WTC11 (cell line): ENCODE data around the gene GFY. TPM values are rescaled to one million over a fixed set of nuclear protein-coding genes. Genes with fewer than 3 reads are reported as not detected.

ENCODE experiments used
- ATAC-seq: fragments of 200-7000 bp; cut with Tn5 transposase; 2 replicates; pipeline ENCODE4 v1.10.0; 2021; ENCODE audit warnings: mild to moderate bottlenecking, moderate library complexity
- CTCF ChIA-PET: fragments of 300-600 bp; sonication (Branson Sonifier 250); formaldehyde crosslinking; loops from one replicate; lab custom pipeline; 2021; ENCODE audit warnings: antibody characterized with exemption; lab: Charles Lee
- POLR2A ChIA-PET: fragments of 350-600 bp; sonication (Branson Sonifier 250); formaldehyde crosslinking; loops from one replicate; lab custom pipeline; 2021; ENCODE audit warnings: antibody characterized with exemption; lab: Charles Lee
- DNase-seq: peaks from one replicate; pipeline ENCODE4 v3.0.0; 2021; ENCODE audit warnings: low spot score
- H3K27ac Mint-ChIP-seq: 2 replicates; pipeline ENCODE4 v1.8.0; 2021; ENCODE audit warnings: mixed read lengths
- H3K27me3 Mint-ChIP-seq: 2 replicates; pipeline ENCODE4 v1.8.0; 2021; ENCODE audit warnings: low read depth, mild to moderate bottlenecking, moderate library complexity, mixed read lengths
- H3K36me3 Mint-ChIP-seq: 2 replicates; pipeline ENCODE4 v1.8.0; 2021; ENCODE audit warnings: mixed read lengths
- H3K4me1 Mint-ChIP-seq: 2 replicates; pipeline ENCODE4 v1.8.0; 2022; ENCODE audit warnings: mixed read lengths
- H3K4me3 Mint-ChIP-seq: 2 replicates; pipeline ENCODE4 v1.8.0; 2021; ENCODE audit warnings: mild to moderate bottlenecking, moderate library complexity, mixed read lengths
- H3K9me3 Mint-ChIP-seq: 2 replicates; pipeline ENCODE4 v1.8.0; 2021; ENCODE audit warnings: mixed read lengths
- GTF2I ChIP-seq: fragments of 250-450 bp; sonication (Bioruptor Pico); conservative IDR thresholded peaks from 2 replicates; pipeline ENCODE4 v1.4.0; 2021; ENCODE audit warnings: mild to moderate bottlenecking
- MXD4 ChIP-seq: fragments of 250-450 bp; sonication (Bioruptor Pico); IDR thresholded peaks from 2 replicates; pipeline ENCODE4 v1.8.0; 2021; ENCODE audit warnings: mild to moderate bottlenecking, moderate library complexity, borderline replicate concordance
- NFATC4 ChIP-seq: fragments of 250-450 bp; sonication (Bioruptor Pico); IDR thresholded peaks from 2 replicates; pipeline ENCODE4 v1.9.0; 2021; ENCODE audit warnings: mild to moderate bottlenecking
- NFE2L1 ChIP-seq: sonication (generic); formaldehyde crosslinking; IDR thresholded peaks from 2 replicates; pipeline ENCODE4 v1.8.1; 2023; ENCODE audit warnings: missing genetic modification reagents
- NR1H2 ChIP-seq: sonication (generic); formaldehyde crosslinking; IDR thresholded peaks from 2 replicates; pipeline ENCODE4 v1.9.0; 2021; ENCODE audit warnings: mild to moderate bottlenecking, moderate library complexity, missing genetic modification reagents
- NR3C1 ChIP-seq: sonication (generic); formaldehyde crosslinking; conservative IDR thresholded peaks from 2 replicates; pipeline ENCODE4 v1.8.1; 2023; ENCODE audit warnings: low read depth, mild to moderate bottlenecking, missing genetic modification reagents
- OVOL2 ChIP-seq: fragments of 250-450 bp; sonication (Bioruptor Pico); IDR thresholded peaks from 2 replicates; pipeline ENCODE4 v1.9.0; 2021; ENCODE audit warnings: mild to moderate bottlenecking, borderline replicate concordance
- TEAD1 ChIP-seq: sonication (generic); formaldehyde crosslinking; IDR thresholded peaks from 2 replicates; pipeline ENCODE4 v1.8.0; 2022; ENCODE audit warnings: mild to moderate bottlenecking, missing genetic modification reagents
- TP53 ChIP-seq: sonication (generic); formaldehyde crosslinking; IDR thresholded peaks from 2 replicates; pipeline ENCODE4 v1.8.1; 2023; ENCODE audit warnings: mild to moderate bottlenecking, missing genetic modification reagents
- ZBTB21 ChIP-seq: sonication (generic); formaldehyde crosslinking; IDR thresholded peaks from 2 replicates; pipeline ENCODE4 v1.8.1; 2023; ENCODE audit warnings: mild to moderate bottlenecking, missing genetic modification reagents, borderline replicate concordance
- ZNF232 ChIP-seq: sonication (generic); formaldehyde crosslinking; IDR thresholded peaks from 2 replicates; pipeline ENCODE4 v1.8.0; 2022; ENCODE audit warnings: mild to moderate bottlenecking, missing genetic modification reagents
- ZNF396 ChIP-seq: fragments of 250-450 bp; sonication (Bioruptor Pico); IDR thresholded peaks from 2 replicates; pipeline ENCODE4 v1.8.0; 2021; ENCODE audit warnings: mild to moderate bottlenecking, moderate library complexity, borderline replicate concordance
- total RNA-seq: library from RNA; stranded (reverse); gene quantifications from 3 replicates; pipeline ENCODE4 v1.2.3, GENCODE V29; 2021
- TF ChIP-seq, protein P1 (sequence below): fragments of 250-450 bp; sonication (Bioruptor Pico); IDR thresholded peaks from 2 replicates; pipeline ENCODE4 v1.9.0; 2021; ENCODE audit warnings: moderate library complexity, mild to moderate bottlenecking, inconsistent platforms, borderline replicate concordance
- TF ChIP-seq, protein P2 (sequence below): sonication (generic); formaldehyde crosslinking; IDR thresholded peaks from 2 replicates; pipeline ENCODE4 v1.8.1; 2022; ENCODE audit warnings: mild to moderate bottlenecking, moderate library complexity, missing genetic modification reagents
- TF ChIP-seq, protein P3 (sequence below): fragments of 250-450 bp; sonication (Bioruptor Pico); IDR thresholded peaks from 2 replicates; pipeline ENCODE4 v1.9.0; 2021; ENCODE audit warnings: mild to moderate bottlenecking, borderline replicate concordance
- TF ChIP-seq, protein P4 (sequence below): sonication (generic); formaldehyde crosslinking; IDR thresholded peaks from 2 replicates; pipeline ENCODE4 v1.8.1; 2022; ENCODE audit warnings: low read depth, mild to moderate bottlenecking, moderate library complexity, missing genetic modification reagents, borderline replicate concordance
- TF ChIP-seq, protein P5 (sequence below): sonication (generic); formaldehyde crosslinking; IDR thresholded peaks from 2 replicates; pipeline ENCODE4 v1.8.1; 2023; ENCODE audit warnings: mild to moderate bottlenecking, missing genetic modification reagents
- TF ChIP-seq, protein P6 (sequence below): fragments of 250-450 bp; sonication (Bioruptor Pico); conservative IDR thresholded peaks from 2 replicates; pipeline ENCODE4 v1.9.0; 2021; ENCODE audit warnings: mild to moderate bottlenecking
- TF ChIP-seq, protein P7 (sequence below): sonication (generic); formaldehyde crosslinking; IDR thresholded peaks from 2 replicates; pipeline ENCODE4 v1.8.1; 2023; ENCODE audit warnings: mild to moderate bottlenecking, missing genetic modification reagents, moderate library complexity

The GFY gene
- total RNA-seq, 1 experiment from 2014 or later, result 0.87 TPM

DNA sequence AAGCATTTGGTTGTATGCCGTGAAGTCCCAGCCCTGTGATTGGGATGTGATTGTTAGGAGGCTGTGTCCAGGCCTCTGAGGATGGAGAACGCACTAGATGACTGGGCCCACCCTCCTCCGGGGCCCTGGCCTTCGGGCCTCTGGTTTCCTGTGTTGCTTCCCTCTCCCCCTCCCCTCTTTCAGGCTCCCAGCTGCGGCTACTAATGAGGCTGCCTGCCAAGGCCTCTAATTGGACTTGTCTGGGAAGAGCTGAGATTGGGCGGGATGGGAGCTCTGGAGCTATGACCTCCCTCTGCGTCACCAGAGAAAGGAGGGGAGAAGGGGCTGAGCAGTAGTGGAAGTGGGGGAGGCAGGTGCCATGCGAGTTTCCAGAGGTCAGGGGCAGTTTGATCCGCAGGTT lies 11.8 kb upstream of the GFY start:
- TF ChIP-seq ZNF396 (CRISPR knock-in tag) (no peak), OVOL2 (CRISPR knock-in tag) (no peak), MXD4 (CRISPR knock-in tag) (no peak), TP53 (CRISPR knock-in tag) (no peak), NR1H2 (CRISPR knock-in tag) (no peak), NFATC4 (CRISPR knock-in tag) (no peak), NR3C1 (CRISPR knock-in tag) (no peak), GTF2I (CRISPR knock-in tag) (no peak), NFE2L1 (CRISPR knock-in tag) (no peak), TEAD1 (CRISPR knock-in tag) (no peak), ZBTB21 (CRISPR knock-in tag) (no peak), ZNF232 (CRISPR knock-in tag) (no peak)
- TF ChIP-seq, protein P1, sequence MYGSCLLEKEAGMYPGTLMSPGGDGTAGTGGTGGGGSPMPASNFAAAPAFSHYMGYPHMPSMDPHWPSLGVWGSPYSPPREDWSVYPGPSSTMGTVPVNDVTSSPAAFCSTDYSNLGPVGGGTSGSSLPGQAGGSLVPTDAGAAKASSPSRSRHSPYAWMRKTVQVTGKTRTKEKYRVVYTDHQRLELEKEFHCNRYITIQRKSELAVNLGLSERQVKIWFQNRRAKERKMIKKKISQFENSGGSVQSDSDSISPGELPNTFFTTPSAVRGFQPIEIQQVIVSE (CRISPR knock-in tag), result no peak
- TF ChIP-seq, protein P2, sequence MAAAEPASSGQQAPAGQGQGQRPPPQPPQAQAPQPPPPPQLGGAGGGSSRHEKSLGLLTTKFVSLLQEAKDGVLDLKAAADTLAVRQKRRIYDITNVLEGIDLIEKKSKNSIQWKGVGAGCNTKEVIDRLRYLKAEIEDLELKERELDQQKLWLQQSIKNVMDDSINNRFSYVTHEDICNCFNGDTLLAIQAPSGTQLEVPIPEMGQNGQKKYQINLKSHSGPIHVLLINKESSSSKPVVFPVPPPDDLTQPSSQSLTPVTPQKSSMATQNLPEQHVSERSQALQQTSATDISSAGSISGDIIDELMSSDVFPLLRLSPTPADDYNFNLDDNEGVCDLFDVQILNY (CRISPR knock-in tag), result no peak
- TF ChIP-seq, protein P3, sequence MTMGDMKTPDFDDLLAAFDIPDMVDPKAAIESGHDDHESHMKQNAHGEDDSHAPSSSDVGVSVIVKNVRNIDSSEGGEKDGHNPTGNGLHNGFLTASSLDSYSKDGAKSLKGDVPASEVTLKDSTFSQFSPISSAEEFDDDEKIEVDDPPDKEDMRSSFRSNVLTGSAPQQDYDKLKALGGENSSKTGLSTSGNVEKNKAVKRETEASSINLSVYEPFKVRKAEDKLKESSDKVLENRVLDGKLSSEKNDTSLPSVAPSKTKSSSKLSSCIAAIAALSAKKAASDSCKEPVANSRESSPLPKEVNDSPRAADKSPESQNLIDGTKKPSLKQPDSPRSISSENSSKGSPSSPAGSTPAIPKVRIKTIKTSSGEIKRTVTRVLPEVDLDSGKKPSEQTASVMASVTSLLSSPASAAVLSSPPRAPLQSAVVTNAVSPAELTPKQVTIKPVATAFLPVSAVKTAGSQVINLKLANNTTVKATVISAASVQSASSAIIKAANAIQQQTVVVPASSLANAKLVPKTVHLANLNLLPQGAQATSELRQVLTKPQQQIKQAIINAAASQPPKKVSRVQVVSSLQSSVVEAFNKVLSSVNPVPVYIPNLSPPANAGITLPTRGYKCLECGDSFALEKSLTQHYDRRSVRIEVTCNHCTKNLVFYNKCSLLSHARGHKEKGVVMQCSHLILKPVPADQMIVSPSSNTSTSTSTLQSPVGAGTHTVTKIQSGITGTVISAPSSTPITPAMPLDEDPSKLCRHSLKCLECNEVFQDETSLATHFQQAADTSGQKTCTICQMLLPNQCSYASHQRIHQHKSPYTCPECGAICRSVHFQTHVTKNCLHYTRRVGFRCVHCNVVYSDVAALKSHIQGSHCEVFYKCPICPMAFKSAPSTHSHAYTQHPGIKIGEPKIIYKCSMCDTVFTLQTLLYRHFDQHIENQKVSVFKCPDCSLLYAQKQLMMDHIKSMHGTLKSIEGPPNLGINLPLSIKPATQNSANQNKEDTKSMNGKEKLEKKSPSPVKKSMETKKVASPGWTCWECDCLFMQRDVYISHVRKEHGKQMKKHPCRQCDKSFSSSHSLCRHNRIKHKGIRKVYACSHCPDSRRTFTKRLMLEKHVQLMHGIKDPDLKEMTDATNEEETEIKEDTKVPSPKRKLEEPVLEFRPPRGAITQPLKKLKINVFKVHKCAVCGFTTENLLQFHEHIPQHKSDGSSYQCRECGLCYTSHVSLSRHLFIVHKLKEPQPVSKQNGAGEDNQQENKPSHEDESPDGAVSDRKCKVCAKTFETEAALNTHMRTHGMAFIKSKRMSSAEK (CRISPR knock-in tag), result no peak
- TF ChIP-seq, protein P4, sequence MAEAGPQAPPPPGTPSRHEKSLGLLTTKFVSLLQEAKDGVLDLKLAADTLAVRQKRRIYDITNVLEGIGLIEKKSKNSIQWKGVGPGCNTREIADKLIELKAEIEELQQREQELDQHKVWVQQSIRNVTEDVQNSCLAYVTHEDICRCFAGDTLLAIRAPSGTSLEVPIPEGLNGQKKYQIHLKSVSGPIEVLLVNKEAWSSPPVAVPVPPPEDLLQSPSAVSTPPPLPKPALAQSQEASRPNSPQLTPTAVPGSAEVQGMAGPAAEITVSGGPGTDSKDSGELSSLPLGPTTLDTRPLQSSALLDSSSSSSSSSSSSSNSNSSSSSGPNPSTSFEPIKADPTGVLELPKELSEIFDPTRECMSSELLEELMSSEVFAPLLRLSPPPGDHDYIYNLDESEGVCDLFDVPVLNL (CRISPR knock-in tag), result no peak
- TF ChIP-seq, protein P5, sequence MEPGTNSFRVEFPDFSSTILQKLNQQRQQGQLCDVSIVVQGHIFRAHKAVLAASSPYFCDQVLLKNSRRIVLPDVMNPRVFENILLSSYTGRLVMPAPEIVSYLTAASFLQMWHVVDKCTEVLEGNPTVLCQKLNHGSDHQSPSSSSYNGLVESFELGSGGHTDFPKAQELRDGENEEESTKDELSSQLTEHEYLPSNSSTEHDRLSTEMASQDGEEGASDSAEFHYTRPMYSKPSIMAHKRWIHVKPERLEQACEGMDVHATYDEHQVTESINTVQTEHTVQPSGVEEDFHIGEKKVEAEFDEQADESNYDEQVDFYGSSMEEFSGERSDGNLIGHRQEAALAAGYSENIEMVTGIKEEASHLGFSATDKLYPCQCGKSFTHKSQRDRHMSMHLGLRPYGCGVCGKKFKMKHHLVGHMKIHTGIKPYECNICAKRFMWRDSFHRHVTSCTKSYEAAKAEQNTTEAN (CRISPR knock-in tag), result no peak
- TF ChIP-seq, protein P6, sequence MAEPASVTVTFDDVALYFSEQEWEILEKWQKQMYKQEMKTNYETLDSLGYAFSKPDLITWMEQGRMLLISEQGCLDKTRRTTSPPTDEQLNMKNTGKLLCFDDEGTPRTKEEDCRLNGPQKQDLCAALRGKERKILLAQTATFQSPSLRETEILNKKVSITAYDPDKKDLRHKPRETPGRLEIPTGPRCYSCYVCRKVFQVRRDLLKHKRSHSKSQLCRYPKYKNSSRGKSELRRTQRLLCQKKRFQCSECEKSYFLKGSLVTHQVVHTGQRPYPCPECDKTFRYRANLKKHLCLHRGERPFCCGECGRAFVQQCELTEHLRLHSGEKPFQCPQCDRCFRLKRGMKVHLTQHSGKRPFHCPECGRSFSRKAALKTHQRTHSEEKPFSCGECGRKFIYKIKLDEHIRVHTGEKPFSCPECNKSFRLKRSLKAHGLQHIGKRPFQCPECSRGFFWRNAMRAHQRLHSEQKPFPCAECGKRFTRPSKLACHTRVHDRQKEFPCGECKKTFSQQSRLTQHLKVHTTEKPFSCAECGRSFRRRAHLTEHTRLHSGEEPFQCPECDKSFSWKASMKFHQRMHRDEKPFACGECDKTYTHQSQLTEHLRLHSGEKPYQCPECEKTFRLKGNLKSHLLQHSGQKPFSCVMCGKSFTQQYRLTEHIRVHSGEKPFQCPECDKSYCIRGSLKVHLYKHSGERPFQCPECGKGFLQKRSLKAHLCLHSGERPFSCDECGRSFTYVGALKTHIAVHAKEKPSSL (CRISPR knock-in tag), result no peak
- TF ChIP-seq, protein P7, sequence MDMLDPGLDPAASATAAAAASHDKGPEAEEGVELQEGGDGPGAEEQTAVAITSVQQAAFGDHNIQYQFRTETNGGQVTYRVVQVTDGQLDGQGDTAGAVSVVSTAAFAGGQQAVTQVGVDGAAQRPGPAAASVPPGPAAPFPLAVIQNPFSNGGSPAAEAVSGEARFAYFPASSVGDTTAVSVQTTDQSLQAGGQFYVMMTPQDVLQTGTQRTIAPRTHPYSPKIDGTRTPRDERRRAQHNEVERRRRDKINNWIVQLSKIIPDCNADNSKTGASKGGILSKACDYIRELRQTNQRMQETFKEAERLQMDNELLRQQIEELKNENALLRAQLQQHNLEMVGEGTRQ (CRISPR knock-in tag), result no peak
- Mint-ChIP-seq H3K4me3 (no peak overlapping the region), H3K4me1 (peaks cover 44% of the 10 kb centered on the region), H3K9me3 (no peaks in the 10 kb centered on the region), H3K27me3 (peaks cover 11% of the 10 kb centered on the region; the same call in 1 of the 2 replicates), H3K27ac (no peak overlapping the region), H3K36me3 (no peaks in the 10 kb centered on the region)
- POLR2A ChIA-PET, result interaction anchor here (0.6 to 1.0 kb wide), 2 partner anchors 10 to 35 kb away, joined by 4 to 5 read pairs; no protein-coding TSS in a partner anchor
- ATAC-seq (no peak), DNase-seq (no peak)
- CTCF ChIA-PET, result interaction anchor here (0.8 to 1.9 kb wide), 7 partner anchors 9 to 29 kb away, joined by 3 to 8 read pairs (median 4); partner anchors contain the start of gene GFY
